ENCODE measurements around the gene COL23A1.

The COL23A1 gene

DNA sequence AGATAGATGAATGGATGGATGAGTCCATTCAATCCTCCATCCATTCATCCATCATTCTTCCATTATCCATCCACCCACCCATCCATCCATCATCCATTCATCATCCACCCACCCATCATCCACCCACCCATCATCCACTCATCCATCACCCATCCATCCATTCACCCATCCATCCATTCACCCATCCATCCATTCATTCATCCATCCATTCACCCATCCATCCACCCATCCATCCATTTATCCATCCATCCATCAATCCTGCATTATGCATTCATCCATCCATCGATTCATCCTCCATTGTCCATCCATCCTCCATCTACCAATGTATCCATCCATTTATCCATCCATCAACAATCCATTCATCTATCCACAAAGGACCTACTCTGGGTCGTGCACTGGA, 344.8 kb downstream of the COL23A1 start:
- Mint-ChIP-seq H3K9me3 (no peaks in the 10 kb centered on the region), H3K27me3 (ENCODE audit: low read depth, poor library complexity) (peaks cover 5% of the 10 kb centered on the region), H3K36me3 (ENCODE audit: low read depth) (no peaks in the 10 kb centered on the region), H3K27ac (no peak overlapping the region), H3K4me3 (no peak overlapping the region), H3K4me1 (peaks cover 18% of the 10 kb centered on the region)
- TF ChIP-seq, protein P1, sequence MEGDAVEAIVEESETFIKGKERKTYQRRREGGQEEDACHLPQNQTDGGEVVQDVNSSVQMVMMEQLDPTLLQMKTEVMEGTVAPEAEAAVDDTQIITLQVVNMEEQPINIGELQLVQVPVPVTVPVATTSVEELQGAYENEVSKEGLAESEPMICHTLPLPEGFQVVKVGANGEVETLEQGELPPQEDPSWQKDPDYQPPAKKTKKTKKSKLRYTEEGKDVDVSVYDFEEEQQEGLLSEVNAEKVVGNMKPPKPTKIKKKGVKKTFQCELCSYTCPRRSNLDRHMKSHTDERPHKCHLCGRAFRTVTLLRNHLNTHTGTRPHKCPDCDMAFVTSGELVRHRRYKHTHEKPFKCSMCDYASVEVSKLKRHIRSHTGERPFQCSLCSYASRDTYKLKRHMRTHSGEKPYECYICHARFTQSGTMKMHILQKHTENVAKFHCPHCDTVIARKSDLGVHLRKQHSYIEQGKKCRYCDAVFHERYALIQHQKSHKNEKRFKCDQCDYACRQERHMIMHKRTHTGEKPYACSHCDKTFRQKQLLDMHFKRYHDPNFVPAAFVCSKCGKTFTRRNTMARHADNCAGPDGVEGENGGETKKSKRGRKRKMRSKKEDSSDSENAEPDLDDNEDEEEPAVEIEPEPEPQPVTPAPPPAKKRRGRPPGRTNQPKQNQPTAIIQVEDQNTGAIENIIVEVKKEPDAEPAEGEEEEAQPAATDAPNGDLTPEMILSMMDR (IDR thresholded peaks at IDR 0.05): no peak
- DNase-seq: no peak

DNA sequence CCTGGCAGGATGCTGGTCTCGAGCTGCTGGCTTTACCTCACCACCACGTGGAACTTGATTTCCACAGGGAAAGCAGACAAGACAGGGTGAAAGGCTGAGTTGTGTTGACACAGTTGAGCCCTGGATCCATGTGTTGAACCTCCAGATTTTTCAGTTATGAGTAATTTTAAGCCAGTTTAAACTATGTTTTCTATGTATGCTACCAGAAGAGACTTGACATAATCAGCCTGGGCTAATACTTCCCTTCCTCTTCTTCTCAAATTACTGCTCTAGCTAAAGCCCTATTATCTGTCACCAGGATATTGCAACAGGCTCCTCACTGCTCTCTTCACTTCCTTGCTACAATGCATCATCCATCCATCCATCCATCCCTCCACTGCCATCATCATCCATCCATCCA, 345.6 kb downstream of the COL23A1 start:
- Mint-ChIP-seq H3K27me3 (ENCODE audit: low read depth, poor library complexity) (peaks cover 5% of the 10 kb centered on the region), H3K9me3 (no peaks in the 10 kb centered on the region), H3K4me3 (no peak overlapping the region), H3K36me3 (ENCODE audit: low read depth) (no peaks in the 10 kb centered on the region), H3K27ac (no peak overlapping the region), H3K4me1 (peaks cover 21% of the 10 kb centered on the region)
- DNase-seq: no peak
- TF ChIP-seq, protein P1 (IDR thresholded peaks at IDR 0.05): no peak

DNA sequence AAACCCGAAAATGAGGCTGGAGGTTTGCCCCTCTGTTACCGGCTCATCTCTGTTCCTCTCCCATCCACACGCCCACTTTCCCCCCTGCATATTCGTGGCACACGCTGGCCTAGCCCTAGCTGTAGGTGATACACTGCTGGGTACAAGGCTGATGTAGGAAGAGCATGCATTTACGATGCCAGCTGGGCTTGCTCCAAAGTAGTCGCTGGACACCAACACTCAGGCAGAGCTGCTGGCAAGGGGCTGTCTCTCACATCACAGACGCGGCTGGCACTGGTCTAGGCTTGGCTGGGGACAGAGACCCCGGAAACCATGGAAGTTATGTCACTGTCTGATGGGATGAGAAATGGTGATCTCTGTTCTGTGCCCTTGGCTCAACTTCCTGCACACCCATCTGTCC, 347.8 kb downstream of the COL23A1 start:
- TF ChIP-seq, protein P1 (IDR thresholded peaks at IDR 0.05): no peak
- H3K36me3 Mint-ChIP-seq (ENCODE audit: low read depth): no peaks in the 10 kb centered on the region
- H3K4me1 Mint-ChIP-seq: peaks cover 29% of the 10 kb centered on the region
- DNase-seq: no peak
- peaks cover 5% of the 10 kb centered on the region for H3K27me3 Mint-ChIP-seq (ENCODE audit: low read depth, poor library complexity)
- H3K27ac Mint-ChIP-seq: no peak overlapping the region
- H3K4me3 Mint-ChIP-seq: no peak overlapping the region
- no peaks in the 10 kb centered on the region for H3K9me3 Mint-ChIP-seq

- Mint-ChIP-seq H3K4me3 (no peak overlapping the region), H3K36me3 (ENCODE audit: low read depth) (no peaks in the 10 kb centered on the region), H3K27ac (no peak overlapping the region), H3K4me1 (peaks cover 30% of the 10 kb centered on the region), H3K9me3 (no peaks in the 10 kb centered on the region), H3K27me3 (ENCODE audit: low read depth, poor library complexity) (peaks cover 5% of the 10 kb centered on the region)
- TF ChIP-seq, protein P1 (IDR thresholded peaks at IDR 0.05): no peak
- DNase-seq: no peak
These were observed 348.4 kb downstream of the COL23A1 start for GRCh38 chr5:178241688-178242231.

GRCh38 chr5:178241231-178241663, 348.9 kb downstream of the COL23A1 start:
- TF ChIP-seq, protein P1 (IDR thresholded peaks at IDR 0.05): no peak
- no peaks in the 10 kb centered on the region for H3K9me3 Mint-ChIP-seq
- peak overlapping the region; percentile 79 for H3K27ac Mint-ChIP-seq
- peaks cover 34% of the 10 kb centered on the region for H3K4me1 Mint-ChIP-seq
- no peak overlapping the region for H3K4me3 Mint-ChIP-seq
- H3K36me3 Mint-ChIP-seq (ENCODE audit: low read depth): no peaks in the 10 kb centered on the region
- no peak for DNase-seq
- peaks cover 5% of the 10 kb centered on the region for H3K27me3 Mint-ChIP-seq (ENCODE audit: low read depth, poor library complexity)

GRCh38 chr5:178240766-178241165, 349.4 kb downstream of the COL23A1 start:
- Mint-ChIP-seq H3K27me3 (ENCODE audit: low read depth, poor library complexity) (peaks cover 5% of the 10 kb centered on the region), H3K4me1 (peaks cover 36% of the 10 kb centered on the region), H3K9me3 (no peaks in the 10 kb centered on the region), H3K27ac (peak overlapping the region; percentile 79), H3K36me3 (ENCODE audit: low read depth) (no peaks in the 10 kb centered on the region), H3K4me3 (no peak overlapping the region)
- TF ChIP-seq, protein P1 (IDR thresholded peaks at IDR 0.05): no peak
- DNase-seq: no peak

All from nephron progenitor cell (in vitro differentiated cells).